GM20000 (cell line): ENCODE measurements around the gene DNAJC8.

Experiments
- DNase-seq: peaks from one replicate; pipeline ENCODE4 v3.0.0; 2012; ENCODE audit warnings: low spot score
- TF ChIP-seq, protein P1 (sequence below): IDR thresholded peaks from 2 replicates; pipeline ENCODE4 v1.5.1; 2012; ENCODE audit warnings: mild to moderate bottlenecking, control low read depth; ENCODE audit errors: extremely low read depth, missing control alignments

The DNAJC8 gene

GRCh38 chr1:28260803-28261174 lies 28.0 kb upstream of the DNAJC8 start:
- TF ChIP-seq, protein P1, sequence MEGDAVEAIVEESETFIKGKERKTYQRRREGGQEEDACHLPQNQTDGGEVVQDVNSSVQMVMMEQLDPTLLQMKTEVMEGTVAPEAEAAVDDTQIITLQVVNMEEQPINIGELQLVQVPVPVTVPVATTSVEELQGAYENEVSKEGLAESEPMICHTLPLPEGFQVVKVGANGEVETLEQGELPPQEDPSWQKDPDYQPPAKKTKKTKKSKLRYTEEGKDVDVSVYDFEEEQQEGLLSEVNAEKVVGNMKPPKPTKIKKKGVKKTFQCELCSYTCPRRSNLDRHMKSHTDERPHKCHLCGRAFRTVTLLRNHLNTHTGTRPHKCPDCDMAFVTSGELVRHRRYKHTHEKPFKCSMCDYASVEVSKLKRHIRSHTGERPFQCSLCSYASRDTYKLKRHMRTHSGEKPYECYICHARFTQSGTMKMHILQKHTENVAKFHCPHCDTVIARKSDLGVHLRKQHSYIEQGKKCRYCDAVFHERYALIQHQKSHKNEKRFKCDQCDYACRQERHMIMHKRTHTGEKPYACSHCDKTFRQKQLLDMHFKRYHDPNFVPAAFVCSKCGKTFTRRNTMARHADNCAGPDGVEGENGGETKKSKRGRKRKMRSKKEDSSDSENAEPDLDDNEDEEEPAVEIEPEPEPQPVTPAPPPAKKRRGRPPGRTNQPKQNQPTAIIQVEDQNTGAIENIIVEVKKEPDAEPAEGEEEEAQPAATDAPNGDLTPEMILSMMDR, result no peak
- no peak for DNase-seq

DNA sequence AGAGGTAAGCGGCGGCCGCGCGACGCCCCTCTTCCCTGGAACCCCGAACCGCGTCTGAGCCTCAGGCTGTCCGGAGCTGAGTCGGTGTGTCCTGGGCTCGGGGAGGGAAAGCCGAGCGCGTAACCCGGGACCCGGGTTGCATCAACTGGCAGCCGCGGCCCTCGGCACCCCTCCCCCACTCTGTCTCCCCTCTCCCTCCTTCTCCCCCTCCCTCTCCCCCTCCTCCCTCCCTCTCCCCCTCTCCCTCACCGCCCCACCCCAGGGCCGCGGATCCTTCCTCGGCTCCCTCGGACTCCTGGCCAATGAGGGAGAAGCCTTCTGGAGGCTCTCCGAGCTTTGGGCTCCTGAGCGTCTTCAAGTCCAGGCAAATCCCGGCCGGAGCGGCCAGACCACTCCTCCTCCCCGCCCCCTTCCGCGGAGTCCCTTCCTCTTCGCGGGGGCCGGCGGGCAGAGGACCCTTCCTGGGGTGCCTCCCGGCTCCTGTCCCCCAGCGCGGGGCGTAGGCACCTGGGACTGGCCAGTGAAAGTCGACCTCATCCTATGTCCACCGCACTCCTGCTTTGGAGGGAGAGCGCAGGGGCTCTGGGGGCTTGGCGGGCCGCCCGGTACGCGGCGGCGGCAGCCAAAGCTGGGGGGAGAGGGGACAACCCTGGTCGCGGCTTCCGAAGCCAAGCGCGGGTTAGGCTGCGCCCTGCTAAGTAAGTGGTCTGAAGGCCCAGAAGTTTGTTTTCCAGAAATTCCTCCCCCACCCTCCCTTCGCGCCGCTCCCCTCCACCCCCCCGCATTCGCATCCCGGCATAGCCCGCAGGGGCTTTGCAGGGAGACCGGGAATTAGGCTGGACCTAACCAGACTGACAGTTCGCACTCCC lies 27.3 kb upstream of the DNAJC8 start:
- peak; percentile 39 for DNase-seq
- TF ChIP-seq, protein P1, result no peak

- TF ChIP-seq, protein P1, result no peak
- DNase-seq, result peak; percentile 97
Measured at GRCh38 chr1:28259252-28259933, 26.6 kb upstream of the DNAJC8 start, which contains the start of gene SESN2. Gene SESN2 (plus strand): TSS chr1:28259518. CDS start chr1:28259848, 330 bp downstream.

DNA sequence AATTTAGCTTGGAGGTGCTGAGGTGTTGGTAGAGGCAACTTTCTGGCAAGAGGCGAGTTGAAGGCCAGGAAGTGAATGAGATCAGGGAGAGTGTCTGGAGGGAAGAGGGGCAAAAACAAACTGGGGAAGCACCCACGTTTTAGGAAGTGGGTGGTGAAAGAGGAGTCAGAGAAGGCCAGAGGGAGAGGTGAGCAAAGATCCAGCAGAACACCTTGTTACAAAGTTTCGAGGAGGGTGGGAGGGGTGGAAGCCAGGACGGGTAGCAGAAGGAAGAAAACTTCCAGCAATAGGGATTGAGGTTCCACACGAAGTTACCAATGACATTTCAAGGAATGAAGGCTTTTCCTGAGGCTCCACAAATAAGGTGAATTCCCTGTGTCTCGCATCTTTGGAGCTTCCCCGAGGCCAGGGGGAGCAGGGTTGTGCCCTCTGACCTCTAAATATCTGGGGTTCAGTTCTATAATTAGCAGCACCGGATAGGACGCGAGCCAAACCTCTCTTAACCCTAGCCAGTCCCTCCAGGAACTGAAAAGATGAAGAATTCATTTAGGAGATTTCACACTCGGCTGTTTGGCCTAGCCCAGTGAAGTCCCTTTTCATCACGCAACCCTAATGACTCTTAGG lies 25.9 kb upstream of the DNAJC8 start:
- DNase-seq, result no peak
- TF ChIP-seq, protein P1, result no peak

DNA sequence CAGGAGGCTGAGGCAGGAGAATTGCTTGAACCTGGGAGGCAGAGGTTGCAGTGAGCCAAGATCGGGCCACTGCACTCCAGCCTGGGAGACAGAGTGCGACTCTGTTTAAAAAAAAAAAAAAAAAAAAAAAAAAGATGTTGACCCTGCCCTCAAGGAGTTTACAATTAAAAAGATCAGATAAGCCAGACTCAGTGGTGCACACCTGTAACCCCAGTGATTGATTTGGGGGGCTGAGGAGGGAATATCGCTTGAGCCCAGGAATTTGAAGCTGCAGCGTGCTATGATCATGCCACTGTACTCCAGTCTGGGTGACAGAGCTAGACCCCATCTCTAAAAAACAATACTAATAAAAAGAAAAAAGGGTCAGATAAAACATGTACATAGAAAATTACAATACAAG lies 24.9 kb upstream of the DNAJC8 start:
- TF ChIP-seq, protein P1, result no peak
- DNase-seq, result no peak

- TF ChIP-seq, protein P1, result no peak
Measured at GRCh38 chr1:28256197-28256827, 23.5 kb upstream of the DNAJC8 start.

More at GRCh38 chr1:28256197-28256827, 23.5 kb upstream of the DNAJC8 start:
- no peak for DNase-seq
